Stimulated activated CD4-positive, alpha-beta T cell treated with anti-CD3 and anti-CD28 coated beads, Interleukin-12 subunit alpha, Interleukin-12 subunit beta, amount 100 ng/mL, for 48 hours (primary cell): Measurements from ENCODE around the gene SHMT2.

Source experiments
- DNase-seq, 3 donors: peaks; one replicate each; pipeline ENCODE4 v3.0.0-alpha.2; 2020; ENCODE audit warnings: low read depth in 2 of 3, low spot score in 1 of 3

The SHMT2 gene

DNA sequence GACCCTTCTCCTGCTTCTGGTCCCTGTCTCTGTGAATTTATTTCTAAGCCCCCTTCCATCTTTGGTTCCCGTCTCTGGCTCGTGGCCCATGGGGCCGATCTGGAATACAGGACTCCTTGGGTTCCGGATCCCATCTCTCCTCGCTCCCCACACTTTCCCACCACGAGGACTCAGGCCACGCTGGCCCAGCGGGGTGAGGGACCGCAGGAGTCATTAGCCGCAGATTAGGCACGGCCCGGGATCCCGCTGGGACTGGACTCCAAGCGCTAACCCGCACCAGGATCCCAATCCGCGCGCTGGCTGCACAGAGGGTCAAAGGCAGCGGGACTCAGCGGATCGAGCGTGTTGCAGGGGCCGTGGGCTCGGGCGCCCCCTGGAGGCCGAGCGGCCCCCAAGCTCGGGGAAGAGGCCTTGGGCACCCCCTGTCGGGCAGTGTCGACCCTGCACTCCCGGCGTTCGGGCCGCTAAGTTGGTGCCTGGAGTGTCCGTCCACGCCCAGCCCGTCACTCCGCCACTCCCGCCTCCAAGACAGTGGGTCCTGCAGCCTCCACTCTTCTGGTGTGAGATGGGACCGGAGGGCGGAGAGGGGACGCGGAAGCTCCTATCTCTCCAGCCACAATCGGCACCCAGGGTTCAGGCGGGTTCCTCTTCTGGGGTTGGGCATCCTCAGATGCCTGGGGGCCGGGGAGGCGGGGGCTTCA lies 9.5 kb downstream of the SHMT2 start:
- DNase-seq: peak; percentile 75 to 91 (median 83)

DNA sequence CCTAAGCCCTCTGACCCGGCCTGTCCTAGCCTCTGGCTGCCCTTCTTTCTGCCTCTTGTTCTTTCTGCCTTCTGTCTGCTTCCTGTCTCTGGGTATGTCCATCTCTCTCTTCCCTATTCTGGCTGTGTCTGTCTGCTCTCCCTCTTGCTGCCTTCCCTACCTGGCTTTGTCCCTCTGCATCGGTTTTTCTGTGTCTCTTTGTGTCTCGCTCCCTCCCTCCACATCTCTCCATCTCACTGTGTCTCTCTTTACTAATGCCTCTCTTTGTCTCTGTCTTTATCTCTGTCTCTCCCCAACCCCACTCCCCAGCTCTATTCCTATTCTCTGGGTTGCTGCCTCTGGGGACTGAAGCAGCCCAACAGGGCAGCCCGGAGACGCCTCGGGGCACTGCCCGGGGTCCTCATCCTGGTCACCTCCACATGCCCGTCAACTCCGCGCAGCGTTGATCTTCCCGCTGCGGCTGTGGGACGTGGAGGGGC lies 10.1 kb downstream of the SHMT2 start:
- DNase-seq: no peak

DNA sequence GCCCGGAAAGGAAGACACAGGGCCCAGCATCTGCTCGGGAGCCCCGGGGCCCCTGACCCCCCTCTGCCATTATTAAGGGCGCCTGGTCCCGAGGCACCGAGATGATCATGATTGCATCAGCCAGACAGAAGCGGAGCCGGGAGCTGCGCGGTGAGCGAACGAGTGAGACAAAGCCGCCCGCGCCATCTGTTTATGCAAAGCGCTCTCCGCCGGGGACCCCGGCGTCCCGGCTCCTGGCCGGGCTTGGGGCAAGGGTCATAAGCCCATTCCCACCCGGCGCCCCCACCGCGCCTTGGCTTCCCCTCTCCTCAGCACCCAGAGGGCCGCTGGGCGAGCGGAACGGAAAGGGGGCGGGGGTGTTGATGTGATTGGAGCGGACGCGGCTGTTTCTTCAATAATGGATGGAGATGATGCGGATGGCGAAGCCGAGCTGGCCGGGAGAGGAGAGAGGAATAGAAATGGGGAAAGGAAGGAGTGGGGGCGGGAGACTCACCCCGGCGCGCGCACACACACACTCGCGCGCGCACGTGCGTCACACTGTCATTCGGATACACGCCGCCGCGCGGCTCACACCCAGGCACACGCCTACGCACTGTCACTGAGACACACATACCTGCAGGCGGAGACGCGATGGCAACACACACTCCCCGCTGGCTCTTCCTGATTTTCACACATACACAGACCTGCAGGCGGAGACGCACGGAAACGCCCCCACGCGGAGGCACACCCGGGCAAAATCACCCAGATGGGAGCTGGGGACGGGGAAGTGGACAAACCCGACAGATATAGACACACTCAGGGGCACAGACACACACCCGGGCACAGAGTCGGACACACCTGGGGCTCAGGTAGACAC lies 10.8 kb downstream of the SHMT2 start:
- DNase-seq: peak in 1 of 3 donors; percentile 64

DNA sequence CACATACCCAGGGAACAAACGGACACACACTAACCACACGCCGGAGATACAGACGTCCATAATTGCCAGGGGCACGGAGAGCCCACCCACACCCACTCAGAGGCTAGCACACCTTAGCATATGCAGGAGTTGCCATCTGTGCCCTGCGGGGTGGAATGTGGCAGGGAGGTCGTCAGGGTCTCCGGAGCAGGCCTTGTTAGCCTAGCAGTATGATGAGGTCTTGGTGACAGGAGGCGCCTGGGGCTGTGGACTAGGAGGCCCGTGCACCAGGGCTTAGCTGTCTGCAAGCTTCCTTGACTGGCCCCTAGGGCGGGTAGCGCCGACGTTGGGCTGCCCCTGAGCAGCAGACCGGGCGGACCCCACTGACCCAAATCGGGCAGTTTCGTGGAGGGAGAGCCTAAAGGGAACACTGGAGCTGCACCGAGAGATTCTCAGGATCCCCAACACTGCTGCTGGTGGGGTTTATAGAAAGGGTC lies 11.5 kb downstream of the SHMT2 start:
- DNase-seq: no peak

DNA sequence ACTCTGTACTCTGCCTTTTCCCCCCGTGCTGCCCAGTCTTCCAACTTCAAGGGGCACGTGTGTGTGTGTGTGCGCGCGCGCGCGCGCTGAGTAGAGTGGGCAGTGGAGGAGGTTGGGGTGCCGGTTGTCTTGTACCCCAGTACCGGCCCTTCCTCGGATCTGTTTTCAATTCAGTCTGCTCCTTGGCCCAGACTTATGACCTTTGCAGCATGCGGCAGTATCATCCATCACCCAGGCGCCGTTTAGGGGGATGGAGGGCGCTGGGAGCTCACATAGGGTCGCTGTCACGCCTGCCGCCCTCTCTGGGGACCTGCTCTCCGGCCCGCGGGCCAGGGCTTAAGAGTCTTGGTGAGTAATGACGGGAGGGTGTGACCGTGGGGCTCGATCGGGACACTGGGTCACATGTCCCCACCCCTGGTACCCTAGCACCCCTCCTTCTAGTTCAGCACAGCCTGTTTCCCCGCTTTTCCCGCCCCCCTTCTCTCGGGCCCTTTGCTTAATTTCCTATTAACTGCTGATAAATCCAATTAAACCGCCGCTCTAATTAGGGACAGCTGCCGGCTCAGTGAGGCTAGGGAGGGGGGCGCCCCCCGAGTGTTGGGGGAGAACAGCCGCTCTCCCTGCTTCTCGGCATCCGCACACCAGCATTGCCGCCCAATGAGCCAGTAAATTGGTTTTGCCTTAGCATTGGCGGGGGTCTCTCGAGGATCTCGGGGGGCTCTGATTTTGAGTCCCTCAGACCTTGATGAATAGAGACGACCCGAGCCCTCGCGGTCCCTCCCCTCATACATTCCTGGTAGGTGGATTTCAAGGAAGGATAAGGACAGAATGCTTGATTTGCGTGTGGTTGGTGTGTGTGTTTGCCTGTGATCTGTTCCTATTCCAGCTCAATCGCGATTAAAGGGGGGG lies 12.1 kb downstream of the SHMT2 start:
- DNase-seq: no peak

DNA sequence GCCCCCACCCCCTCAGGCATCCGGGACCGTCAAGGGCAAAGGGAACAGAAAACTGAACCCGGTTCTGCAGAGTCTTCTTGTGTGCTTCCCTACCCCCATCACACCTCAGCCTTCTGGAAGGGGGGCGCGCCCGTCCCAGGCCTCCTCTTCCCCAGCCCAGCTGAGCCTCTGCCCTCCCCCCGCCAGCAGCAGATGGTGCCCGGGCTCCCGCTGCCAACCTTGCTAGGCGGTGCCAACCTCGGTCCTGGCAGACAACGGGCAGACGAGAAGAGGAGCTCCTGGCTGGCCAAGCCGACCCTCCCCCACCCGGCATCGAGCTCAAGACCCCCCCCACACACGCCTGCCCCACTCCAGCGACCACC lies 12.8 kb downstream of the SHMT2 start:
- no peak for DNase-seq

DNA sequence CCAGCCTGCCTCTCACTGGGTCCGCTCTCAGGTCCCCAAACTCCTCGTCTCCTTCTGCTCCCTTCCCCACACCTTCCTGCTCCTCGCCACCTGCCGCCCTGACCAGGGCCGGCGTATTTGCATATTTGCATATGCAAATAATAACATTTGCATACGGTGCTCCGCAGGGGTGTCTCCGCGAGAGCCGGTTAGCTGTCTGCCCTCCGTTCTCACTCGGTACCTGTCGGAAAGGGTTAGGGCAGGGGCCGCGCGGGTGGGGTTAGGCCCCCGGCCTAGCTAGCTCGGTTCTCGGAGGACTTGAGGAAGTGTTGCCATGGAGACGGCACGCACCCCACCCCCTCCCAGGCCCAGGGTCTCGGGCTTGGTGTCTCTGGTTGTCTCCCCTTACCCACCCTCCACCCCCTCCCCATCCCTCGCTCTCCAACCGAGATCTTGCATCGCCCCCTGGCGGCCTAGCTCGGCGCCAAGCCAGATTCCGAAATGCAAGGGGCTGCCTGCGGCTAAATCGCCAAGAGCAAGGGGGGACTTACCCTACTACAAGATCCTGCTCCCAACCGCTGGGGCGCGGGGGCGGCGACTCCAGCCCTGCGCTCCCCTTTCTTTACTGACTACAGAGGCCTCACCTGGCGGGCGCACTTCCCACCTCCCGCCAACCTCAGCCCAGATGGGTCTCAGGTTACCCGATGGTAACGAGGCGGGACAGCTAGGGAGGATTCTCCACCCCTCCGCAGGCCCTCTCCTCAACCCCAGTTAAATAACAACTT lies 13.4 kb downstream of the SHMT2 start:
- DNase-seq: peak in 1 of 3 donors; percentile 78

DNA sequence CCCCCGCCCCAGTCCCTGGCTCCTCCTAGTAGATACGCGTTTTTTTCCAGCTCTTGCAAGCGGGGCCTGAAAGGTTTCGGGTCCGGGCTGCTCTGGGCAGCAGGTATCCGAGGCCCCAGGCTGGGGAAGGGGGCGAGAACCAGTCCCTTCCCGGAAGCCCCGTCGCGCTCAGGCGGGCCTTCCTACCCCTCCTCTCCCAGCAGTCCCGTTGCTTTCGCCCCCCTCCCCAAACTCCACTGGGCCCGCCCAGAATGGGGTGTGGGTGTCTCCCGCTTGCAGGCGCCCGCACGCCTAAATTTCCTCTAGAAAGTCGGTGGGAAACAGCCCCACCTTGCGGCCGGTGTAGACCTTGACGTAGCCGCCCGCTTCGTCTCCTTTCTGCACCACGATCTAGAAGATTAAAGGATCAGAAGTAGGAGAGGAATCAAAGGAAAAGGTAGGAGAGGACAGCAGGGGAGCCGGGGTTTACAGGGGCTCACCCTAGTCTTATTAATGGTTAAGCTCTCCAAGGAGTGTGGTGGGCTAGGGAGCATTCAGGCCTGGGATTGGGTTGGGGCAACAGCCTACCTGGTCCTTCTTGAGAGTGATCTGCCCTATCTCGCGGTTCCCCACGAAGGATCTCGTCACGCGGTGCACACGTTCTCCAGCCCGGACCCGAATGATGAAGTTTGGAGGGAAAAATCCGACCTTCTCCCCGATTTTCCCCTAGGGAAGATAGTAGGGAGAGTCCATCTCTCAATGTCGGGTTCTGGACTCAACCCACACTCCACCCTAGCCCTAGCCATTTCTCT lies 14.2 kb downstream of the SHMT2 start:
- peak in 2 of 3 donors; percentile 78 to 87 for DNase-seq

DNA sequence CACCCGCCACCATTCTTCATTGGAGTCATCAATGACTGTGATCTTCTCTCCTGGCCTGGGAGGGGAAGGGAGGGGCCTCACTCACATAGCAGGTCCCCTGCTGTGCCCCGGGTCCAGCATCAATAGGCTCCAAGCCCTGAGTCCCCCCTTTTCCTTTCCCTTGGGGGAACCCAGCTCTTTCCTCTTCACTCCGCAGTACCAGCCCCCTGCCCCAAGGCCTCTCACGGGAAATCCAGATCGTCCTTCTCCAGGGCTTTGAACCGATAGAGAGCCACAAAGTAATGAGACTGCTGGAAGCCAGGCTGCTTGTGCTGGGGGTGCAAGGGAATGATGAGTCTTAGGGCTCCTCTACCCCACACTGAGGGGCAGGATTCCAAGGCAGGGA lies 14.8 kb downstream of the SHMT2 start:
- no peak for DNase-seq

DNA sequence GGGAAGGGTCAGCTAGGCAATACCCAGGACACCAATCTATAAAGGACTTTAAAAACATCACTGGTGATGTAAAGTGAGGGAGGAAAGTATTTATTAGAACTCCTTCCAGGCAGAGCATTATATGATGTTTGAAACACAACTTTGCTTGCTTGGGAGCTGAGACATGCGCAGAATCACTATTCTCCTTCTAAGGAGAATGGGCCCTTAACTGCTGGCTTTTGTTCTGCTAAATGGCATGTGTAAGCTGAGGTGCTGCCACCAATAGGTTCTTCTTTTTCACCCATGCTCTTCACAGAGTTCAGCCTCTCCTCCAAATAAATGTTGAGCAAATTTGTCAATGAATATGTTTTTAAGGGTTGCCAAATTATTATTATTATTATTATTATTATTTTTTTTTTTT lies 17.5 kb downstream of the SHMT2 start:
- DNase-seq: no peak

DNA sequence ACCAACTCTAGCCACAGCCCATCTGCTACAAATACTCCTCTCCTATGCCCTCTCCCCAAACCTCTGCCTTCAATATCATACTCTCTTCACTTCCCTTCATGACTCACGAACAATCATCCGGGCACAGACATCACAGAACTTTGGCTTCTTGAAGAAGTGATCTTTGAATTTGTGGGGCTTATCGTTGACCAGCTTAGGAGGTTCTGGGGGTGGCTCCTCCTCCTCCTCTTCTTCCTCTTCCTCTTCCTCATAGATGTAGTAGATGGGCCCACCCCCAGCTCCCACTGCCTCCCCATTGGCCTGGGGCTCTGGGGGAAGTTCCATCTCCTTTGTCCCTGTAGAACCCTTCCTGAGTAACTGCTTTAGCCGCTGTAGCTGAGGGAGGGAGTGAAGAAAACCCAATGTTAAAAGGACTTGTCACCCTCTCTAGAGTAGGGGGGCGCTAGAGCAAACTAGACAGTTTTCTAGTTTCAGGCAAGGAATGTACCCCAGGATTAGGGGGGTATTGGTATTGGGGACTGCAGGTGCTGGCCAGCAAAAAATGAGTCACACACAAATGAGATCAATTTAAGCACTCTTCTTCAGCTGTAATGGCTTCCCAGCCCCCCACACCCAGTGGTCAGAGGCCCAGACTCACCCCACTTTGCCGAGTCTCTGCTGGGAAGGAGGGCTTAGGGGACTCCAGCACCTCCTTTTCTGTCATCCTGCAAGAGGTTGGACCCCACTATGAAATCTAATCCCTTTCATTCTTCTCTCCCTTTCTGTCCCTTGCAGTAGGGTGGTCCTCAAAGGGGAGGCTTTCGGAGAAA lies 19.6 kb downstream of the SHMT2 start:
- DNase-seq: no peak

DNA sequence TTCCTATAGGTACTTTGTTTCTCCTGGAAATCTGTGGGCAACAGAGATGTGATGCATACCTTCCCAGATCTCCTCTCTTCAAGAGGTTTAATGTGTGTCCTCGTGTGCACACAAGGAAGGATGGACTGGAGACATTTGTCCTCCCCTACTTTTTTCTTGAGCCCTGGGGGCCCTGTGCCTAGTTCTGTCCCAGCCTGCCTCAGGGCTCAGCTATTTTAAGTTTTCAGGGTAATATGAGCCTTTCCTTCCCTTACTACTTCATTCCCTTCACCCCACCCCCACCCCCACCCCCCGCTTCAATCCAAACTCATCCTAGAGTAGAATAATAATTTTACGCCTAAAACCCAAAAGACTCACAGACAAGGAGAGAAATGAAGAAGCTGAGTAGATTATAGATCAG lies 21.0 kb downstream of the SHMT2 start:
- no peak for DNase-seq

DNA sequence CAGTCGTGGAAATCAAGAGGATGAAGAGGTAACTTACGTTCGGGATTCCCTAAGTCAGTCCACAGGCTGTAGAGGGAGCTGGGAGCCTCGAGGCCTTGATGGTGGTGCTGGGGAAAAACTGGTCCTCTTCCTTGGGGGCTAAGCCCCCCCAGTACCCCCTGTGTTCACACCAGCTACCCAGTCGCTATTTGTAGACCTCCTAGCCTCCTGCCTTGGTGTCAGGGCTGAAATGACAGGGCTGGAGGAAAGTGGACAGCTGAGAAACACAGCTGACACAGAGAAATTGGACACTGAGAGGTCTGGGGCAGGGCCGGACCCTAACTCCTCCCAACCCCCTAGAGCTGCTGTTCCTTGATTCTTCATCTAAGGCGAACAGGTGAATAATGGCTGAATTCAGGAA lies 21.4 kb downstream of the SHMT2 start, which contains the start of gene STAC3:
TSS of gene STAC3 (minus strand) at position 232 of the 400 bp plus-strand sequence. CDS start 1,551 bp downstream, outside the sequence.
- DNase-seq: no peak

DNA sequence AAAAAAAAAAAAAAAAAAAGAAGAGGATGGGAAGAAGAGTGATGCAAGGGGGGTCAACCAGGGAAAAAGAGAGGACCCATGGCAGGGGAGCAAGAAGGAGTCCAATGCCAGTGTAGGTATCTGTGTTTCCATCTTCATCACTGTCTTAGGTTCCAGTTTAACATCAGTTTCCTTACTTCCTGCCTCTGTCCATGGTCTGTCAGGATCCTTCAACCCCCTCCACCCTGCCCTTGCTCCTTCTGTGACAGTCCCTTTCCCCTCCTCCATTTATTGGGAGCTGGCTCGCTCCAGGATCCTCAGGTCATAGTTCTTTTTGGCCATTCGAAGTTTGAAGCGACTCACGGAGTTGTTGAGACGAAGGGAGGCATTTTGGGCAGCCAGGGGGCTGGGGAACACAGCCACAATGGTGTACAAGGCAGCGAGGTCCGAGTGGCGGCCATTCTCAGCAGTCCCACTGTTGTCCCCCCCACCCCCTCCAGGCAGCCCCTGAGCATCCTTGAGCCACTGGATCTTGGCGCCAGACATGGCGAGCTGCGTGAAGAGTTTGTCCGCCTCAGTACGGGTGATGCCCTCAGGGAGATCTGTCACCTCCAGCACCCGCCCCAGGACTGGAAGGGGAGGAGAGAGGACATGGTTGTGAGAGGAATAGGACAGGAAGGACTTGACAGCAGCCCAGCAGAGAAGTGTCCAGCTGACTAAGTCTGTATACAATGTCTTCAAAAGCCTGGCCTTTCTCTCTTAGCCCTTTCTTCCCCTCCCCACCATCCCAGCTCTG lies 25.2 kb downstream of the SHMT2 start:
- DNase-seq: no peak

DNA sequence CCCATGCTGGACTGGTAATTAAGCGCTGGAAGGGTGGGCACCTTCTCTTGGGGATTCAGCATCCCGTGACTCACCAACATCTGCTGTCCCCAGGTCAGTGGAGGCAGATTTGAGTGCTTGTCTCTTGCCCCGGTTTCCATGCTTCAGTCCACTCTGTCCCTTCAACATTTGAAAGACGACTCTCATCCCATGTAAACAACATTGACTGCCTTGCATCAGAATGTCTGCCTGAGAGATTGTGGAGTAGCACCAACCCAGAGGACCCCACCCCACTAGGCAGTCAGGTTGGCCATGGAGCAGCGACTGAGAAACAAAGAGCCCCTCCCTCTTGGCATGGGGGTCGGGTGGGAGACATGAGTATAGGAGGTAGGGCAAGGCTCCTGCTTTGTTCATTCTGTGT lies 26.4 kb downstream of the SHMT2 start:
- DNase-seq: no peak

DNA sequence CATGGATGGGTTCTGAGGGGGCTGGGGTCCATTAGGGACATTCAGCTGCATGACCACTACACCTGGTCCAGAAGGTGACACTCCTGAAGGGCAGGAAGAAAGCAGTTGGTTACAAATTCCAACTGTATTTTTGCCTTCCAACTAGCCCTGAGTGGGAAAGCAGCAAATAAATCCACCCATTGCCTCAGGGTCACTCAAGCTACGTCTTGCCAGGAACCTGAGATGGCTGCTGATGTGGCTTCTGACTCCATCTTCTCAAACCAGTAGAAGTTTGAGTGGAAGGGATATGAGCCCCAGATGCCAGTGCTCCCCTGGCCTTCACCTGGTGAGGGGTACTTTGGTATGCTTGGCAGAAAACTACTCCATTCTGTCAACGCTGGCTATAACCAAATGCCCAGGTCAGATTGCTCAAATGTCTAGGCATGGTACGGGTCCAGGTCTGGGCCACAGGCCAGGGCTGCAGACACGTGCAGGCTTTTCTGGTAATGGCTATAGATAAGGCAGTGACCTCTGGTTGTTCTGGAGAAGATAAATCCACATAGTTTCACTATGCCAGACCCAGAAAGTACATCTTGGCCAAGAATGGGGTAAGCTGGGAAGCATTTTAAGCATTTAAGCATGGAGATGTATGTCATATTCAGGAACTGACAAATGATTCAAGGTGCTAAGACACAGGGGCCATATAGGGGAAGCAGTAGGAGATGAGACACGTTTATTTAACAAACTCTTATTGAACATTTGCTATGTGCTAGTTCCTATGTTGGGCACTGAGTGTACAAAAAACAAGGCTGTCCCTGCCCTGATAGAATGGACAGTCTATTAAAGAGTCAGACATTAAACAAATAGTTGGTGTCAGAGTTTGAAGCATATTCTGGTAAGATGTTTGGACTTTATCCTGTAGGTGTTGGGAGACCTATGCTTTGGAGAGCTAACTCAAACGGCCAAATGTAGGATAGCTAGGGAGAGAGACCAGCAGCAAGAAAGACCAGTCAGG lies 29.8 kb downstream of the SHMT2 start:
- DNase-seq: no peak

DNA sequence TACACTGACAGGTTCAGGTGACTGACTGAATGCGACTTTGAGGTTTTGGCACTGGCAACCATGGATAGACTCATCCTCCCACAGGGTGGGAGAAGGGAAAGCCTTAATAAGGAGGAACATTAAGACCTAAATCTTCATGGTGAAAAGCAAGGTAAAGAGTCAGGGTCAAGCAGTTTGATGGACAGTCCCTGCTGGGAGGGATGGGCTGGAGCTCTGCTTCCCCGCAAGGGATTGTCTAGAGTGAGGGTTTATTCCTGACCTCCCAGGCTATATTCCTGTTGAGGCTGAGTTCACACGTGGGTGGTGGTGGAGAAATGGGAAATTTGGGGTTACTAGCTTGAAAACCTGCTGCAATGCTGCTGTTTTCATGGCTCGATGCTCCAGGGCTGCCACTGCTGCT lies 30.9 kb downstream of the SHMT2 start:
- no peak for DNase-seq
